C1 segment of cervical spinal cord (tissue), 14 donors: ENCODE measurements around the gene CCSER1.
"Not testable (repeated sequence)": the region's sequence is repeated elsewhere in the genome, so short reads cannot be mapped to it uniquely, and the experiment has no call there.

Source experiments
- DNase-seq, 14 donors: peaks; one replicate each; lab custom pipeline; 2025; lab: John Stamatoyannopoulos, UW

Gene CCSER1

GRCh38 chr4:91032725-91033445 lies 905.7 kb downstream of the CCSER1 start:
- DNase-seq = no peak

GRCh38 chr4:91035276-91035675 lies 908.1 kb downstream of the CCSER1 start:
- DNase-seq = peak in 1 of 14 donors; percentile 1

DNA sequence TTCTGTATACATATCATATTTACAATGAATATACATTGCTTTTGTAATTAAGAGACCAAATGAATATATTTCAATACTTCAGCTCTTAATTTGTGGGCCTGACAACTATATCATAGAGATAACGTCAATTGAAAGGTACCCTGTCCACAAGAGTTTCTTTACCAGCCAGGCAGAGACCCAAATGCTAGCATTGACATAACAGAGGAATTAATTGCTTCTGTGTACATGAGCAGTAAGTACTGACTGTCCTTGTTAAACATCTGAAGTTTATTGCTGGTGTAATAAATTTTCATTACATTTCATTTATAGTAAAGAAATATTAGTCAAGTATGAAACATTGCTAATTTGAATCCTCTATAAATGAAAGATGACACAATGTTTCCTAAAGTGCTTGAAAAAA lies 910.8 kb downstream of the CCSER1 start:
- no peak for DNase-seq

DNA sequence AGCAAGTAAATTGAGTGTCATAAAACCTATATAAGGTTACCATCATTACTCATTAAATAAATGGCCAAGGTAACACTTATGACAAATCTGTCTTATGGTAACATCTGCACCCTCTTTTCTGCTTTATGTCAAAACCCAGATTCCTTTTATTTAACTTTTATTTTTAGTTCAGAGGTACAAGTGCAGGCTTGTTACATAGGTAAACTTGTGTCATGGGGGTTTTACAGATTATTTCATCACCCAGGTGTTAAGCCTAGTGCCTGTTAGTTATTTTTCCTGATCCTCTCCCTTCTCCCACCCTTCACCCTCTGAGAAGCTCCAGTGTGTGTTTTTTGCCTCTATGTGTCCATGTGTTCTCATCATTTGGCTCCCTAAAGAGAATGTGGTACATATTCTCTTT lies 930.7 kb downstream of the CCSER1 start:
- no peak for DNase-seq

- DNase-seq = no peak
These were observed 931.2 kb downstream of the CCSER1 start for GRCh38 chr4:91058345-91058744.

- DNase-seq = peak in 2 of 14 donors; percentile 0 to 7
These were observed 937.1 kb downstream of the CCSER1 start for GRCh38 chr4:91064157-91064853.

GRCh38 chr4:91065117-91065516 lies 937.9 kb downstream of the CCSER1 start:
- no peak for DNase-seq

GRCh38 chr4:91070736-91071135 lies 943.5 kb downstream of the CCSER1 start:
- DNase-seq = no peak

DNA sequence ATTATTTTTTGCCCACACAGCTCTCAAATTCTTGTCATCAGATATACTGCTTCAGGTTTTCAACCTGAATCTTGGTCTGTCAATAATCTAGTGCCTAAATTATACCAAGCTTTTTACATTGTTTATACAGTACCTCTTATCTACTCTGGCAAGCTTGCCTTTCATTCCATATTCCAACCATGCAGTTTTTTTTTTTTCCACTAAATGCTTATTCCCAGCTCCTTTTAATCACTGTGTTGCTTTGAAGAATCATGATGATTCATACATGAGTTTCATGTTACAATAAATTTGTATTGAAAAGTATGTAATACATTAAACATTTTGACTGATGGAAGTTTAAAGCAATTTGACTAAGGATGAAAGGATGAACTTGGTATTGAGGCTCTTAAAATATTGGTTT lies 949.0 kb downstream of the CCSER1 start:
- no peak for DNase-seq

- no peak for DNase-seq
These were observed 958.8 kb downstream of the CCSER1 start for GRCh38 chr4:91085961-91086360.

GRCh38 chr4:91087743-91088142 lies 960.5 kb downstream of the CCSER1 start:
- no peak for DNase-seq

DNA sequence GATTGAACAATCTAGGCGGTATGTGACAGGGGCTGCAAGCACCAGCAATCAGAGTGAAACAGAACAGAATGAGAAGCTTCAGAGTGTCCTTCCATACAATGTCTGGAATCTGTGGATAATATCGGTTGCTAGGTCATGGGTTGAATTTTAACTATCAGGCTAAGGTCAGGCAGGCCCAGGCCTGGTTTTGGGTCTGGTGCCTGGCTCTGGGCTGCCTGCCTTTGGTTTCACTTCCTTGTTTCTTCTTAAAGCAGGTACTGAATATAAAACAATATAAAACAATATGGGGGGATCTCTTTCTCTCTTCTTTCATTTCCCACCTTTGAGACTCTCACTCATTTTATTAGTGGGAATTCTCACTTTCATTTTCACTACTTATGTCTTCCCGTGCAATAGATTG lies 962.0 kb downstream of the CCSER1 start:
- DNase-seq = no peak

GRCh38 chr4:91092398-91092980 lies 965.3 kb downstream of the CCSER1 start:
- no peak for DNase-seq

DNA sequence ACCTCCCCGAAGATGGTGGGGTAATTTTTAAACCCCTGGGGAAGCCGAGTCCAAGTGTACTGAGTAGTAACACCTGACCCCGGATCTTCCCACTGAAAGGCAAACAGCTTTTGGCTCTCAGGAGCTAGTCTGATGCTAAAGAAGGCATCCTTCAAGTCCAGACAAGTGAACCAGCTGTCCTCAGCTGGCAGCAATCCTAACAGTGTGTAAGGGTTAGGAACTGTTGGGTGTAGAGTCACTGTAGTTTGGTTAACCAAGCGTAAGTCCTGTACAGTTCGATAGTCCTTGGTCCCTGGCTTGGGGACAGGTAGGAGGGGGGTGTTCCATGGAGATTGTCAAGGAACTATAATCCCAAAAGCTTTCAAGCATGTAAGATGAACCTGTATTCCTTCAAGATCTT lies 967.0 kb downstream of the CCSER1 start:
- not testable (repeated sequence) for DNase-seq

DNA sequence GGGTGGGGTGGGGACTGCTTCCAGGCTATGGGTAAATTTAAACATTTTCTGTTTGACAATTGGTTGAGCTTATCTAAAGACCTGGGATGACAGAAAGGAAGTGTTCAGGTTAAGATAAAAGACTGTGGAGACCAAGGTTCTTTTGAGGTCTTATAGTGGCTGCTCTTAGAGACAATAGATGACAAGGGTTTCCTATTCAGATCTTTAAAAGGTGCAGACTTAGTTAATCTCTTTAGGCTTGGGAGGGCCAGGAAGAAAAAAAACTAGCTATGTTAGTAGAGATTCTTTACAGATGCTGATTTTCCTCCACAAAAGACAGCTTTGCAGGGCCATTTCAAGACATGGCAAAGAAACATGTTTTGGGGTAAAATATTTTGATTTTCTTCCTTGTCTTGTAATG lies 972.5 kb downstream of the CCSER1 start:
- no peak for DNase-seq

DNA sequence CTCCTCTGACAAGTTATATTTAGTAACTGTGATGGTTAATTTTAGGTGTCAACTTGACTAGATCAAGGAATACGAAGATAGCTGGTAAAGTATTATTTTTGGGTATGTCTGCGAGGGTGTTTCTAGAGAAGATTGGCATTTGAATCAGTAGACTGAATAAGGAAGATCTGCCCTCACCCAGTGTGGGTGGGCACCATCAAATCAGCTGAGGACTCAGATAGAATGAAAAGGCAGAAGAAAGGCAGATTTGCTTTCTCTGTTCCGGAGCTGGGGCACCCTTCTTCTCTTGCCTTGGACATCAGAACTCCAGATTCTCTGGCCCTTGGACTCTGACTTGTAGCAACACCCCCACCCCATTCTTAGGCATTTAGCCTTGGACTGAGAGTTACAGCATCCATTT lies 981.6 kb downstream of the CCSER1 start:
- DNase-seq = no peak

- DNase-seq = no peak
These were observed 984.4 kb downstream of the CCSER1 start for GRCh38 chr4:91111556-91111955.

DNA sequence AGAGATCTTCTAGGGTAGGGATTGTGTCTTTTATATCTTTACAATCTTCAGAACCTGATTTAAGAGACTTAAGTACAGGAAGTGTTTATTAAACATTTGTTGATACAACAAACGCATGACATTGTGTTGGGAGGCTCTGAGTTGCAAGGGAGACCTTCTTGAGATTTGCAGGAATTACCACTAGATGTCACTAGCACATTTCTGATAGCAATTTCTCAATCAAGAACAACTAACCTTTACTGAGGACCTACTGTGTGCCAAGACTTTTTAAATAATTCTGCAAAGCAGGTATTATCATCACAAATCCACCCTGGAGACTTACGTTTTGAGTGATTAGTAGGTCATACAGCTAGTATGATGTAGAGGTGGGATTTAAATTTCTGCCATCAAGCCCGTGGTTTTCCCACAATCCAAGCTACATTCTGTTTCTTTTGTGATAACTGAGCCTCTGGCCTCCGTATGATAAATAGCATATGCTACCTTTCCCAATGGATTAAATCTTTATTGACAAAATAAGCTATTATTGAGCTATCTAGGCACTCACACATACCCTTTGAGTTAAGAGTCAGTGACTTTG lies 986.0 kb downstream of the CCSER1 start:
- no peak for DNase-seq

GRCh38 chr4:91114386-91114785 lies 987.2 kb downstream of the CCSER1 start:
- no peak for DNase-seq

GRCh38 chr4:91116861-91117260 lies 989.7 kb downstream of the CCSER1 start:
- no peak for DNase-seq

DNA sequence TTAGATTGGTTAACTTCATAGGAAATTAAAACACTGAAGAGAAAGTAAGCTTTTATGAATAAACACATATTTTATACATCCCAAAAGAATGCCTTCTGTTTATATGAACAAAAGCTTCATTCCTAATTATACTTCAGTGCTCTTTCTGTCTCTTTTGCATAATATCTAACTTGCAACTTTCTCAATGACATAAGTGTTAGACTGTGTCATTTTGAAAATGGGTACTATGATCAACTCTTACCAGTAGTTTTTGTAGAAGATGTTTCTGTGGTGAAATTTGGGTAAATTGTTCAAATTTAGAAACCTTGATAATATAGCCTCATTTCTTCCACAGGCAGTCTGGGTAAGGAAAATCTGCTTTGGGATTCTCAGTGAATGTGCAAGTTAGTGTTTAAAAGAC lies 991.4 kb downstream of the CCSER1 start:
- DNase-seq = no peak

- no peak for DNase-seq
These were observed 996.5 kb downstream of the CCSER1 start for GRCh38 chr4:91123742-91124141.

DNA sequence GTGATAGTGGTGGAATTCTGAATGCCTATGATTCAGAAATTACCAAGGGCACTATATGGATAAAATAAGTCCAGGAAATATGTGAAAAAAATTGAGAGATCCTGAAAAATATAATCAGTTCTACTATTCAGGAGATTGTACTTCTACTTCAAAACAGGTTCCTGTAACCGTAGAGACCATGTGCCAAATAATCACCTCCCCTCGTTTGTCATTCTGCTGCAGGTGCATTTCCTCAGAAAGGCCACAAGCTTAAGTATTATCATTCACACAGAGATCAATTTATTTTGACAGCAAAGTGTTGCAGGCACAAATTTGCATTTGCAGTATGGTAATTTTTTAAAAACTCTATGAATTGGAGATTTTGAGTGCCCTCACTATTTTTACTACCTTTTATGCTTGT lies 1000.0 kb downstream of the CCSER1 start:
- DNase-seq = no peak
